ENCODE data around the gene SRPK2. TPM values are rescaled to one million over a fixed set of nuclear protein-coding genes. Genes with fewer than 3 reads are reported as not detected.

The SRPK2 gene
- total and polyA plus RNA-seq, 4 donors, result 7.8 to 19.7 (median 16.7) TPM

DNA sequence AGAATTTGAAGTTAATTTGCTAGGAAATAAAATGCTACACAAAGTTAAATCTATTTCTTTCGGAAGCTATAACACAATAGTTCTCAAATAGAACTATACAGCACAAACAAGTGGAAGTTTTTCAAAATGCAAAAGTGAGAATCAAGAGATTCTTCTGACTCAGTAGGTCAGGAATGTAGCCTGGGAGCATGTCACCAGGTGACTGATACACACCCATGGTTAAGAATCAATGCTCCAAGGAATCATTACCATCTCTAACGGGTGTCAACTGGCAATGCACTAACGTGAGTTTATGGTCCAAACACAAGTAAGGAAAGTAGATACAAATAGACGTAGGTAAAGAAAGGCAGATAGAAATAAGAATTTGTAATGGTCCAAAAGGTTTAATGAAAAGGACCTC is 170.5 kb downstream of the SRPK2 start:
- TF ChIP-seq TAF1 (conservative IDR thresholded peaks at IDR 0.05) (no peak), HNF4A (conservative IDR thresholded peaks at IDR 0.05) (no peak), FOXA1 (IDR thresholded peaks at IDR 0.05) (no peak), GABPA (IDR thresholded peaks at IDR 0.05 in 1 of 2, conservative IDR thresholded peaks at IDR 0.05 in 1 of 2) (no peak), EGR1 (IDR thresholded peaks at IDR 0.05; ENCODE audit: low read depth in 2 of 2) (no peak), SP1 (IDR thresholded peaks at IDR 0.05) (no peak), YY1 (IDR thresholded peaks at IDR 0.05) (no peak), NR2F2 (IDR thresholded peaks at IDR 0.05) (no peak), RAD21 (IDR thresholded peaks at IDR 0.05) (no peak), RXRA (IDR thresholded peaks at IDR 0.05) (no peak)
- TF ChIP-seq, protein P1, sequence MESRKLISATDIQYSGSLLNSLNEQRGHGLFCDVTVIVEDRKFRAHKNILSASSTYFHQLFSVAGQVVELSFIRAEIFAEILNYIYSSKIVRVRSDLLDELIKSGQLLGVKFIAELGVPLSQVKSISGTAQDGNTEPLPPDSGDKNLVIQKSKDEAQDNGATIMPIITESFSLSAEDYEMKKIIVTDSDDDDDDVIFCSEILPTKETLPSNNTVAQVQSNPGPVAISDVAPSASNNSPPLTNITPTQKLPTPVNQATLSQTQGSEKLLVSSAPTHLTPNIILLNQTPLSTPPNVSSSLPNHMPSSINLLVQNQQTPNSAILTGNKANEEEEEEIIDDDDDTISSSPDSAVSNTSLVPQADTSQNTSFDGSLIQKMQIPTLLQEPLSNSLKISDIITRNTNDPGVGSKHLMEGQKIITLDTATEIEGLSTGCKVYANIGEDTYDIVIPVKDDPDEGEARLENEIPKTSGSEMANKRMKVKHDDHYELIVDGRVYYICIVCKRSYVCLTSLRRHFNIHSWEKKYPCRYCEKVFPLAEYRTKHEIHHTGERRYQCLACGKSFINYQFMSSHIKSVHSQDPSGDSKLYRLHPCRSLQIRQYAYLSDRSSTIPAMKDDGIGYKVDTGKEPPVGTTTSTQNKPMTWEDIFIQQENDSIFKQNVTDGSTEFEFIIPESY (IDR thresholded peaks at IDR 0.05), result no peak
- TF ChIP-seq, protein P2, sequence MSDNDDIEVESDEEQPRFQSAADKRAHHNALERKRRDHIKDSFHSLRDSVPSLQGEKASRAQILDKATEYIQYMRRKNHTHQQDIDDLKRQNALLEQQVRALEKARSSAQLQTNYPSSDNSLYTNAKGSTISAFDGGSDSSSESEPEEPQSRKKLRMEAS (IDR thresholded peaks at IDR 0.05), result no peak
- TF ChIP-seq, protein P3, sequence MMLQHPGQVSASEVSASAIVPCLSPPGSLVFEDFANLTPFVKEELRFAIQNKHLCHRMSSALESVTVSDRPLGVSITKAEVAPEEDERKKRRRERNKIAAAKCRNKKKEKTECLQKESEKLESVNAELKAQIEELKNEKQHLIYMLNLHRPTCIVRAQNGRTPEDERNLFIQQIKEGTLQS (IDR thresholded peaks at IDR 0.05), result no peak
- TF ChIP-seq, protein P4, sequence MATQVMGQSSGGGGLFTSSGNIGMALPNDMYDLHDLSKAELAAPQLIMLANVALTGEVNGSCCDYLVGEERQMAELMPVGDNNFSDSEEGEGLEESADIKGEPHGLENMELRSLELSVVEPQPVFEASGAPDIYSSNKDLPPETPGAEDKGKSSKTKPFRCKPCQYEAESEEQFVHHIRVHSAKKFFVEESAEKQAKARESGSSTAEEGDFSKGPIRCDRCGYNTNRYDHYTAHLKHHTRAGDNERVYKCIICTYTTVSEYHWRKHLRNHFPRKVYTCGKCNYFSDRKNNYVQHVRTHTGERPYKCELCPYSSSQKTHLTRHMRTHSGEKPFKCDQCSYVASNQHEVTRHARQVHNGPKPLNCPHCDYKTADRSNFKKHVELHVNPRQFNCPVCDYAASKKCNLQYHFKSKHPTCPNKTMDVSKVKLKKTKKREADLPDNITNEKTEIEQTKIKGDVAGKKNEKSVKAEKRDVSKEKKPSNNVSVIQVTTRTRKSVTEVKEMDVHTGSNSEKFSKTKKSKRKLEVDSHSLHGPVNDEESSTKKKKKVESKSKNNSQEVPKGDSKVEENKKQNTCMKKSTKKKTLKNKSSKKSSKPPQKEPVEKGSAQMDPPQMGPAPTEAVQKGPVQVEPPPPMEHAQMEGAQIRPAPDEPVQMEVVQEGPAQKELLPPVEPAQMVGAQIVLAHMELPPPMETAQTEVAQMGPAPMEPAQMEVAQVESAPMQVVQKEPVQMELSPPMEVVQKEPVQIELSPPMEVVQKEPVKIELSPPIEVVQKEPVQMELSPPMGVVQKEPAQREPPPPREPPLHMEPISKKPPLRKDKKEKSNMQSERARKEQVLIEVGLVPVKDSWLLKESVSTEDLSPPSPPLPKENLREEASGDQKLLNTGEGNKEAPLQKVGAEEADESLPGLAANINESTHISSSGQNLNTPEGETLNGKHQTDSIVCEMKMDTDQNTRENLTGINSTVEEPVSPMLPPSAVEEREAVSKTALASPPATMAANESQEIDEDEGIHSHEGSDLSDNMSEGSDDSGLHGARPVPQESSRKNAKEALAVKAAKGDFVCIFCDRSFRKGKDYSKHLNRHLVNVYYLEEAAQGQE (IDR thresholded peaks at IDR 0.05), result no peak
- TF ChIP-seq, protein P5, sequence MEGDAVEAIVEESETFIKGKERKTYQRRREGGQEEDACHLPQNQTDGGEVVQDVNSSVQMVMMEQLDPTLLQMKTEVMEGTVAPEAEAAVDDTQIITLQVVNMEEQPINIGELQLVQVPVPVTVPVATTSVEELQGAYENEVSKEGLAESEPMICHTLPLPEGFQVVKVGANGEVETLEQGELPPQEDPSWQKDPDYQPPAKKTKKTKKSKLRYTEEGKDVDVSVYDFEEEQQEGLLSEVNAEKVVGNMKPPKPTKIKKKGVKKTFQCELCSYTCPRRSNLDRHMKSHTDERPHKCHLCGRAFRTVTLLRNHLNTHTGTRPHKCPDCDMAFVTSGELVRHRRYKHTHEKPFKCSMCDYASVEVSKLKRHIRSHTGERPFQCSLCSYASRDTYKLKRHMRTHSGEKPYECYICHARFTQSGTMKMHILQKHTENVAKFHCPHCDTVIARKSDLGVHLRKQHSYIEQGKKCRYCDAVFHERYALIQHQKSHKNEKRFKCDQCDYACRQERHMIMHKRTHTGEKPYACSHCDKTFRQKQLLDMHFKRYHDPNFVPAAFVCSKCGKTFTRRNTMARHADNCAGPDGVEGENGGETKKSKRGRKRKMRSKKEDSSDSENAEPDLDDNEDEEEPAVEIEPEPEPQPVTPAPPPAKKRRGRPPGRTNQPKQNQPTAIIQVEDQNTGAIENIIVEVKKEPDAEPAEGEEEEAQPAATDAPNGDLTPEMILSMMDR (IDR thresholded peaks at IDR 0.05; ENCODE audit: low read depth, low read length, missing input control), result no peak
- peaks cover 0 to 3% (median 0%) of the 10 kb centered on the region in 4 donors for H3K4me1 ChIP-seq (ENCODE audit: control insufficient read depth in 4 of 4, insufficient read depth in 4 of 4, low read length in 3 of 4)

DNA sequence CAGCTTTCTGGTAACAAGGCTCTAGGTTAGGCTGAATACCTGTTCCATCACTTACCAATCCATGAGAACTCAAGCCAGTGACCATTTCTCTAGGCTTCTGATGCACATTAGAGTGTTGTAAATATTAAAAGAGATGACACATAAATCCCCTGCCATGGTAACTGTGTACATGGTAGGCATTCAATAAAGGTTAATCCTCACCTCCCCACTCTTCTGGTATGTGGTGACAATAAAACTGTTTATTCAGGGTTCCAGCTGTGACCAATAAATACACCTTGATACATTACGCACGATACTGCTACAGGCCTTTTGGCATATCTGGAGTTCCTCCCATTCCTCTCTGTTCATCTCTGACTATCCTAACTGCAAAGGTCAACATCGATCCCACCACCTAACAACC is 171.9 kb downstream of the SRPK2 start:
- Histone ChIP-seq H3K4me3 (ENCODE audit: low read depth in 1 of 3, low read length in 3 of 3) (no peak overlapping the region), H3K4me1 (ENCODE audit: control insufficient read depth in 4 of 4, insufficient read depth in 4 of 4, low read length in 3 of 4) (no peaks in the 10 kb centered on the region), H3K9ac (ENCODE audit: low read depth in 1 of 2, low read length in 2 of 2) (no peak overlapping the region), H3K36me3 (ENCODE audit: control insufficient read depth in 4 of 4, insufficient read depth in 3 of 4, low read depth in 1 of 4, low read length in 3 of 4) (no peaks in the 10 kb centered on the region), H3K9me3 (ENCODE audit: control insufficient read depth in 4 of 4, low read length in 3 of 4) (no peaks in the 10 kb centered on the region), H3K27me3 (ENCODE audit: control insufficient read depth in 4 of 4, insufficient read depth in 4 of 4, low read length in 3 of 4) (no peaks in the 10 kb centered on the region), H3K27ac (ENCODE audit: low read depth in 1 of 2, low read length in 2 of 2) (no peak overlapping the region)
- 91% methylated on average over 3 of the region's 3 CpGs for WGBS
- TF ChIP-seq JUND (IDR thresholded peaks at IDR 0.05) (no peak), SP1 (IDR thresholded peaks at IDR 0.05) (no peak), NR2F2 (IDR thresholded peaks at IDR 0.05) (no peak), FOXA2 (IDR thresholded peaks at IDR 0.05) (no peak), EGR1 (IDR thresholded peaks at IDR 0.05; ENCODE audit: low read depth in 2 of 2) (no peak), TAF1 (conservative IDR thresholded peaks at IDR 0.05) (no peak)
- TF ChIP-seq, protein P5 (IDR thresholded peaks at IDR 0.05; ENCODE audit: low read depth, low read length, missing input control), result no peak
- TF ChIP-seq, protein P2 (IDR thresholded peaks at IDR 0.05), result no peak
- TF ChIP-seq, protein P3 (IDR thresholded peaks at IDR 0.05), result no peak
- no peak for DNase-seq (ENCODE audit: low spot score)

More for the DNA sequence above, 170.5 kb downstream of the SRPK2 start:
- Histone ChIP-seq H3K9ac (ENCODE audit: low read depth in 1 of 2, low read length in 2 of 2) (no peak overlapping the region), H3K27me3 (ENCODE audit: control insufficient read depth in 4 of 4, insufficient read depth in 4 of 4, low read length in 3 of 4) (no peaks in the 10 kb centered on the region), H3K36me3 (ENCODE audit: control insufficient read depth in 4 of 4, insufficient read depth in 3 of 4, low read depth in 1 of 4, low read length in 3 of 4) (no peaks in the 10 kb centered on the region), H3K9me3 (ENCODE audit: control insufficient read depth in 4 of 4, low read length in 3 of 4) (no peaks in the 10 kb centered on the region), H3K4me3 (ENCODE audit: low read depth in 1 of 3, low read length in 3 of 3) (no peak overlapping the region), H3K27ac (ENCODE audit: low read depth in 1 of 2, low read length in 2 of 2) (no peak overlapping the region)
- no peak for DNase-seq (ENCODE audit: low spot score)
- WGBS, result 92% methylated on average over 4 of the region's 4 CpGs
